IMR-90 (cell line): ENCODE results near the gene KIAA0513.
A peak's percentile ranks its signal among the peaks of the same experiment; 100 is the strongest.

Experiments
- CEBPB ChIP-seq: IDR thresholded peaks from 2 replicates; pipeline ENCODE4 v1.6.1; 2012; ENCODE audit warnings: low read depth, low read length, improper control_type of control experiment
- MAZ ChIP-seq: IDR thresholded peaks from 2 replicates; pipeline ENCODE4 v1.6.1; 2012; ENCODE audit warnings: low read depth, mild to moderate bottlenecking, low read length, improper control_type of control experiment, moderate library complexity, borderline replicate concordance
- POLR2A ChIP-seq: IDR thresholded peaks from 2 replicates; pipeline ENCODE4 v1.6.1; 2012; ENCODE audit warnings: mild to moderate bottlenecking, low read depth, low read length
- RAD21 ChIP-seq: IDR thresholded peaks from 2 replicates; pipeline ENCODE4 v1.6.1; 2012; ENCODE audit warnings: low read length, improper control_type of control experiment
- TF ChIP-seq, protein P1 (sequence below): conservative IDR thresholded peaks from 2 replicates; pipeline ENCODE4 v1.5.1; 2012; ENCODE audit warnings: mild to moderate bottlenecking, low read depth, low read length, improper control_type of control experiment

DNA sequence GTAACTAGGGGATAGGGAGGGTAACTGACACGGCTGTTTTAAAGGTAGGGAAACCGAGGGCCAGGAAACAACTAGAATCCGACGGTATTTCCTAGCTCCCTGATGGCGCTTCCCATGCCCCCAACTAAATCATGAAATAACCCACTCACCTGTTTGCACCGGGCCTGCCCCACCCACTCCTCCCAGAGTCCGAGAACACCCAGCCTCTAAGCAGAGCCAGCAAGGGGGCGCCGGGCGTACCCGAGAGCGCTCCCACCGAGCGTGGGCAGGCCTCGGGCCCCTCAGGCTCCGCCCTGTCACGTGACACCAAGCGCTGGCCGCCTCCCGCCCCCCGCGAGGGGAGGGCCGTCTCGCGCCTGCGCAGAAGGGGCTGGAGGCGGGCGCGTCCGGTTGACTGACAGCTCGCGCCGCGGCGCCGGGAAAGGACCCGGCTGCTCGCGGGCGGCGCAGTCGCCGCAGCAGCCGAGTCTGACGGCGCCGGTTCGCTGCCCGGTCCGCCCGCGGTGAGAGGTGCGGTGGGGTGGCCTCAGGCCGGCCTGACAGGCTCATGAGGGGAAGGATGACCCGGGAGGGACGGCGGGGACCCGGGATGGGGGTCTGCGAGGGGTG is at the start of gene KIAA0513:
- TF ChIP-seq MAZ (peak; percentile 99), RAD21 (no peak; the same call in 1 of the 2 replicates), POLR2A (peak; percentile 64), CEBPB (no peak)
- TF ChIP-seq, protein P1, sequence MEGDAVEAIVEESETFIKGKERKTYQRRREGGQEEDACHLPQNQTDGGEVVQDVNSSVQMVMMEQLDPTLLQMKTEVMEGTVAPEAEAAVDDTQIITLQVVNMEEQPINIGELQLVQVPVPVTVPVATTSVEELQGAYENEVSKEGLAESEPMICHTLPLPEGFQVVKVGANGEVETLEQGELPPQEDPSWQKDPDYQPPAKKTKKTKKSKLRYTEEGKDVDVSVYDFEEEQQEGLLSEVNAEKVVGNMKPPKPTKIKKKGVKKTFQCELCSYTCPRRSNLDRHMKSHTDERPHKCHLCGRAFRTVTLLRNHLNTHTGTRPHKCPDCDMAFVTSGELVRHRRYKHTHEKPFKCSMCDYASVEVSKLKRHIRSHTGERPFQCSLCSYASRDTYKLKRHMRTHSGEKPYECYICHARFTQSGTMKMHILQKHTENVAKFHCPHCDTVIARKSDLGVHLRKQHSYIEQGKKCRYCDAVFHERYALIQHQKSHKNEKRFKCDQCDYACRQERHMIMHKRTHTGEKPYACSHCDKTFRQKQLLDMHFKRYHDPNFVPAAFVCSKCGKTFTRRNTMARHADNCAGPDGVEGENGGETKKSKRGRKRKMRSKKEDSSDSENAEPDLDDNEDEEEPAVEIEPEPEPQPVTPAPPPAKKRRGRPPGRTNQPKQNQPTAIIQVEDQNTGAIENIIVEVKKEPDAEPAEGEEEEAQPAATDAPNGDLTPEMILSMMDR, result peak; percentile 39
